ENCODE measurements around the gene PAK5. TPM values are rescaled to one million over a fixed set of nuclear protein-coding genes. Genes with fewer than 3 reads are reported as not detected.

Gene PAK5
- not detected for total RNA-seq
- long read RNA-seq, partial matches to known transcripts = 1 of 1 reads
- long read RNA-seq, other reads (novel, unspliced or antisense) = 0 of 1 reads

GRCh38 chr20:9838378-9839295 is at the start of gene PAK5:
Gene PAK5 (minus strand): TSS chr20:9839076. CDS start chr20:9644328, 194,748 bp downstream.
- intact Hi-C loops (cut with DNase I) = loop anchor here (10.0 kb wide), 1 partner anchor 56 kb away; no protein-coding TSS in a partner anchor
- no peak for DNase-seq (ENCODE audit: low spot score)

GRCh38 chr20:9887706-9888105 is 48.8 kb upstream of the PAK5 start:
- intact Hi-C loops (cut with DNase I) = no loop called here
- DNase-seq (ENCODE audit: low spot score) = no peak

- intact Hi-C loops (cut with DNase I) = no loop called here
- DNase-seq (ENCODE audit: low spot score) = no peak
Observed at GRCh38 chr20:9886227-9886626, 47.4 kb upstream of the PAK5 start.

GRCh38 chr20:9884666-9885065 is 45.8 kb upstream of the PAK5 start:
- intact Hi-C loops (cut with DNase I) = no loop called here
- no peak for DNase-seq (ENCODE audit: low spot score)

GRCh38 chr20:9884061-9884460 is 45.2 kb upstream of the PAK5 start:
- DNase-seq (ENCODE audit: low spot score) = no peak
- intact Hi-C loops (cut with DNase I) = no loop called here

- DNase-seq (ENCODE audit: low spot score) = no peak
- intact Hi-C loops (cut with DNase I) = no loop called here
Observed at GRCh38 chr20:9877932-9878495, 39.1 kb upstream of the PAK5 start.

GRCh38 chr20:9867196-9867980 is 28.5 kb upstream of the PAK5 start:
- DNase-seq (ENCODE audit: low spot score) = no peak
- intact Hi-C loops (cut with DNase I) = no loop called here

GRCh38 chr20:9852566-9852965 is 13.7 kb upstream of the PAK5 start:
- intact Hi-C loops (cut with DNase I) = no loop called here
- DNase-seq (ENCODE audit: low spot score) = no peak

- DNase-seq (ENCODE audit: low spot score) = no peak
- intact Hi-C loops (cut with DNase I) = loop anchor here (10.0 kb wide), 1 partner anchor 55 kb away; no protein-coding TSS in a partner anchor
Observed at GRCh38 chr20:9839626-9840025, 750 bp upstream of the PAK5 start.

GRCh38 chr20:9838035-9838377 is 870 bp downstream of the PAK5 start:
- intact Hi-C loops (cut with DNase I) = loop anchor here (10.0 kb wide), 1 partner anchor 57 kb away; no protein-coding TSS in a partner anchor
- DNase-seq (ENCODE audit: low spot score) = no peak

GRCh38 chr20:9837634-9838033 is 1.2 kb downstream of the PAK5 start:
- DNase-seq (ENCODE audit: low spot score) = no peak
- intact Hi-C loops (cut with DNase I) = loop anchor here (10.0 kb wide), 1 partner anchor 57 kb away; no protein-coding TSS in a partner anchor

GRCh38 chr20:9835302-9835701 is 3.6 kb downstream of the PAK5 start:
- intact Hi-C loops (cut with DNase I) = loop anchor here (10.0 kb wide), 1 partner anchor 59 kb away; no protein-coding TSS in a partner anchor
- no peak for DNase-seq (ENCODE audit: low spot score)

GRCh38 chr20:9831032-9831431 is 7.8 kb downstream of the PAK5 start:
- no peak for DNase-seq (ENCODE audit: low spot score)
- intact Hi-C loops (cut with DNase I) = loop anchor here (10.0 kb wide), 1 partner anchor 64 kb away; no protein-coding TSS in a partner anchor

GRCh38 chr20:9829835-9830234 is 9.0 kb downstream of the PAK5 start:
- no peak for DNase-seq (ENCODE audit: low spot score)
- intact Hi-C loops (cut with DNase I) = loop anchor here (10.0 kb wide), 1 partner anchor 65 kb away; no protein-coding TSS in a partner anchor

GRCh38 chr20:9817654-9818053 is 21.2 kb downstream of the PAK5 start:
- intact Hi-C loops (cut with DNase I) = no loop called here

GRCh38 chr20:9815632-9816031 is 23.2 kb downstream of the PAK5 start:
- DNase-seq (ENCODE audit: low spot score) = no peak
- intact Hi-C loops (cut with DNase I) = no loop called here

More at GRCh38 chr20:9817654-9818053, 21.2 kb downstream of the PAK5 start:
- DNase-seq (ENCODE audit: low spot score) = no peak

GRCh38 chr20:9810738-9811137 is 28.1 kb downstream of the PAK5 start:
- intact Hi-C loops (cut with DNase I) = no loop called here
- DNase-seq (ENCODE audit: low spot score) = no peak

- no peak for DNase-seq (ENCODE audit: low spot score)
Observed at GRCh38 chr20:9809271-9809670, 29.6 kb downstream of the PAK5 start.

GRCh38 chr20:9808166-9808565 is 30.7 kb downstream of the PAK5 start:
- DNase-seq (ENCODE audit: low spot score) = no peak
- intact Hi-C loops (cut with DNase I) = no loop called here

More at GRCh38 chr20:9809271-9809670, 29.6 kb downstream of the PAK5 start:
- intact Hi-C loops (cut with DNase I) = no loop called here

GRCh38 chr20:9807136-9807535 is 31.7 kb downstream of the PAK5 start:
- no peak for DNase-seq (ENCODE audit: low spot score)
- intact Hi-C loops (cut with DNase I) = no loop called here

Measured in cardiac septum (tissue), 1 donor.